ENCODE data around the gene OR10R2. TPM values are rescaled to one million over a fixed set of nuclear protein-coding genes. Genes with fewer than 3 reads are reported as not detected.

The OR10R2 gene
- total RNA-seq, 1 donor from 2014 or later: not detected

- no peak for DNase-seq (ENCODE audit: low spot score in 2 of 2, unreplicated experiment in 2 of 2)
- Mint-ChIP-seq H3K27me3 (ENCODE audit: low read depth) (no peaks in the 10 kb centered on the region), H3K4me3 (no peak overlapping the region), H3K27ac (no peak overlapping the region), H3K9me3 (peaks cover 52% of the 10 kb centered on the region), H3K36me3 (peaks cover 10% of the 10 kb centered on the region), H3K4me1 (no peaks in the 10 kb centered on the region)
- no peak for TF ChIP-seq CTCF (IDR thresholded peaks at IDR 0.05; ENCODE audit: unreplicated experiment)
These were observed 55.3 kb downstream of the OR10R2 start for GRCh38 chr1:158527190-158527815.

Other genes starting within 250 kb of the OR10R2 start
- gene CD1A, start 217.8 kb upstream of the OR10R2 start, total RNA-seq: 0.09 TPM in 1 of 3 replicates, not detected in the others
- gene CD1C, start 182.3 kb upstream of the OR10R2 start, total RNA-seq: not detected in 3 replicates
- gene CD1B, start 140.7 kb upstream of the OR10R2 start, total RNA-seq: not detected in 3 replicates
- gene CD1E, start 118.3 kb upstream of the OR10R2 start, total RNA-seq: not detected in 3 replicates
- gene OR10T2, start 72.8 kb upstream of the OR10R2 start, total RNA-seq: not detected in 3 replicates
- gene OR10K2, start 46.0 kb upstream of the OR10R2 start, total RNA-seq: not detected in 3 replicates
- not detected in 3 replicates for gene OR10K1, start 10.4 kb upstream of the OR10R2 start, total RNA-seq
- gene OR6Y1, start 82.2 kb downstream of the OR10R2 start, total RNA-seq: not detected in 3 replicates
- gene OR6P1, start 98.4 kb downstream of the OR10R2 start, total RNA-seq: not detected in 3 replicates
- not detected in 3 replicates for gene OR10X1, start 107.7 kb downstream of the OR10R2 start, total RNA-seq
- gene OR10Z1, start 133.0 kb downstream of the OR10R2 start, total RNA-seq: not detected in 3 replicates
- 0.88 to 1.4 TPM (median 1.1 TPM) in 3 replicates for gene SPTA1, start 214.5 kb downstream of the OR10R2 start, total RNA-seq
- gene OR6K2, start 228.4 kb downstream of the OR10R2 start, total RNA-seq: not detected in 3 replicates
- gene OR6K3, start 248.5 kb downstream of the OR10R2 start, total RNA-seq: not detected in 3 replicates

Measured in mesothelial cell of epicardium (in vitro differentiated cells).